ENCODE results near the gene RAD50.

The RAD50 gene

GRCh38 chr5:132641841-132642240, 85.1 kb downstream of the RAD50 start:
- H3K4me3 ChIP-seq (replicated peaks in 1 of 2; ENCODE audit: low read depth in 2 of 2, low read length in 2 of 2): no peak overlapping the region
- TF ChIP-seq CTCF (IDR thresholded peaks at IDR 0.05; ENCODE audit: low read depth, low read length): no peak
- no peak for DNase-seq (ENCODE audit: low read depth in 2 of 2)

GRCh38 chr5:132644177-132644576, 87.4 kb downstream of the RAD50 start:
- TF ChIP-seq CTCF (IDR thresholded peaks at IDR 0.05; ENCODE audit: low read depth, low read length): no peak
- DNase-seq (ENCODE audit: low read depth in 2 of 2): no peak

GRCh38 chr5:132646583-132647266, 89.9 kb downstream of the RAD50 start:
- no peak overlapping the region for H3K4me3 ChIP-seq (replicated peaks in 1 of 2; ENCODE audit: low read depth in 2 of 2, low read length in 2 of 2)
- no peak for TF ChIP-seq CTCF (IDR thresholded peaks at IDR 0.05; ENCODE audit: low read depth, low read length)
- DNase-seq (ENCODE audit: low read depth in 2 of 2): no peak

More at GRCh38 chr5:132644177-132644576, 87.4 kb downstream of the RAD50 start:
- no peak overlapping the region for H3K4me3 ChIP-seq (replicated peaks in 1 of 2; ENCODE audit: low read depth in 2 of 2, low read length in 2 of 2)

GRCh38 chr5:132647473-132647872, 90.7 kb downstream of the RAD50 start:
- H3K4me3 ChIP-seq (replicated peaks in 1 of 2; ENCODE audit: low read depth in 2 of 2, low read length in 2 of 2): no peak overlapping the region
- no peak for TF ChIP-seq CTCF (IDR thresholded peaks at IDR 0.05; ENCODE audit: low read depth, low read length)
- DNase-seq (ENCODE audit: low read depth in 2 of 2): no peak

- no peak overlapping the region for H3K4me3 ChIP-seq (replicated peaks in 1 of 2; ENCODE audit: low read depth in 2 of 2, low read length in 2 of 2)
- DNase-seq (ENCODE audit: low read depth in 2 of 2): no peak
- no peak for TF ChIP-seq CTCF (IDR thresholded peaks at IDR 0.05; ENCODE audit: low read depth, low read length)
Measured at GRCh38 chr5:132648355-132648754, 91.6 kb downstream of the RAD50 start.

GRCh38 chr5:132651838-132652469, 95.2 kb downstream of the RAD50 start:
- no peak for DNase-seq (ENCODE audit: low read depth in 2 of 2)
- TF ChIP-seq CTCF (IDR thresholded peaks at IDR 0.05; ENCODE audit: low read depth, low read length): no peak
- H3K4me3 ChIP-seq (replicated peaks in 1 of 2; ENCODE audit: low read depth in 2 of 2, low read length in 2 of 2): no peak overlapping the region

Data from cardiac fibroblast (primary cell).